HG03558 (cell line): ENCODE measurements around the gene CEP76.

Source experiments
- ATAC-seq: cut with Tn5 transposase; IDR thresholded peaks from one replicate; pipeline ENCODE4 v1.9.1; 2021; ENCODE audit warnings: moderate number of reproducible peaks; ENCODE audit not compliant: unreplicated experiment; ENCODE audit errors: extremely low read depth

The CEP76 gene

GRCh38 chr18:12711446-12711845, 8.9 kb upstream of the CEP76 start:
- no peak for ATAC-seq

- no peak for ATAC-seq
Measured at GRCh38 chr18:12703664-12704063, 1.1 kb upstream of the CEP76 start.

DNA sequence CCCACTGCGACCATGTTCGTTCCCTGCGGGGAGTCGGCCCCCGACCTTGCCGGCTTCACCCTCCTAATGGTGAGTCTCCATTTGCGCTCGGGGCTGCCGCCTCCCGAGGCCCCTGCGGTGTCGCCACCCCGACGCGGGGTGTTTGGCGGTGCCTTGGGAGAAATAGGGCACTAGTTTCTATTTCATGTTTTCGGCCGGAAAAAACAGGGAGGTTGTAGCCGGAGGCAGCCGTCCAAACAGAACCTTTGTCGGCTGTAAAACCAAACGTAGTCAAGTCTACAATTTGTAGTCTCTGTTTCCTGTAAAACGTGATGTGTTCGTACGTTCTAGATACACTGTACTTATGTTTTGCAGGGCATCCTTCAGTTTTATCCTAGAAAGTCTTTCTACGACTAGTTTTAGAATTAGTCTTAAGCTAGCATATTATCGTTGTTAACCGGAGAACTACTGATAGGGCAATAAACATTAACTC, 609 bp upstream of the CEP76 start:
- no peak for ATAC-seq

DNA sequence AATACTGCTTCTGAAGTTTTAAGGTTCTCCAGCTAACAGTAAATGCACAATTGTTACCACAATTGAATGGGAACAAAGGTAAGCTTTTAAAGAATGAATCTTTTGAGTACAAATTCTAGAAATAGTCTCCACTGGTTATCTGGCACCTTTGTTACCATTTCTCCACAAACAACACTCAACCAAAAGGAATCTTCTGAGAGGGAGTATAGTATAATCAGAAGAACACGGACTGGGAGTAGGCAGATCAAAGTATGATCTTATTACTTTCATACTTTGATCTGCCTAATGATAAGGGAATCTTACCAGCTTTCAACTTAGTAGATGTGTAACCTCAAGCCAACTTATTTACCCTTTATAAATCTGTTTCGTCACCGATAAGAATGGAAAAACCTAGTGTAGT, 1.4 kb downstream of the CEP76 start:
- ATAC-seq, result no peak

DNA sequence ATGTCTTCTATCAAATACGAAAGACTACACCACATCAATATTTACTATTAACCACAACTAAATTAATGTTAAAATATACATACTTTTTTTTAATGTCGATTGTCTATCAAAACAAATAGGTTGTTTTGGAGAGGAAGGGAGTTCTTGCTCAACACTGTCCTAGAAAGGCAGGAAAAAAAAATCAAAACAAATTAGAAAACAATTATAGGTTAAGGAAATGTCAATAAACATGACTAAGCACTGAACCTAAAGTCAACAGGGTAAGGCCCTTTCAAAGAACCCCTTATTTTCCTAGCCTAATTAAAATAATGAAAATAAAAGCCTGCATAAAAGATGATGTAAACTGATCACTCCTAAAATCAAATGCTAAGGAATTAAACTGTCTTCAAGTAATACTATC, 2.8 kb downstream of the CEP76 start:
- ATAC-seq, result no peak

GRCh38 chr18:12694032-12694431, 8.5 kb downstream of the CEP76 start:
- no peak for ATAC-seq

GRCh38 chr18:12692206-12692605, 10.3 kb downstream of the CEP76 start:
- ATAC-seq, result no peak

GRCh38 chr18:12689256-12689850, 13.2 kb downstream of the CEP76 start:
- ATAC-seq, result no peak

DNA sequence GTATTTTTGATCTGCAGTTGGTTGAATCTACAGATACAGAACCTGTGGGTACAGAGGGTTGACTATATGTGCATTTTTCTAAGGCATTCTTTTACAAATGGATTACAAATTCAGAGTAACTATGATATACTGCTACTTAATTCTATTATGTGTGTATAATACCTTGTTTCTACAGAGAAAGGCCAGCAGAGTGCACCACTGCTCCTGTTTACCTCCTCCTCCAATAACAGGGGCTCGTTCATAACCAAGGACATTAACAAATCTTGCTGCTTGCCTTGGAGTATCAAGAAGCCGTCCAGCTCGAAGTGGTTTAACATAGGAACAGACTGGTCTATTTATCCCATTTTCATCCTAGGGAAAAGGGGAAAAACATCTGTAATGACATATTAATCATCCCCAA, 16.4 kb downstream of the CEP76 start:
- ATAC-seq, result no peak

GRCh38 chr18:12679183-12679786, 23.2 kb downstream of the CEP76 start:
- ATAC-seq, result no peak

GRCh38 chr18:12668041-12668440, 34.5 kb downstream of the CEP76 start:
- no peak for ATAC-seq

- ATAC-seq, result no peak
Measured at GRCh38 chr18:12659904-12660605, 42.5 kb downstream of the CEP76 start.

GRCh38 chr18:12658426-12659138, 43.9 kb downstream of the CEP76 start:
- ATAC-seq, result no peak

- peak; percentile 35 for ATAC-seq
Measured at GRCh38 chr18:12657684-12658425, 44.7 kb downstream of the CEP76 start, which contains the start of gene SPIRE1. Gene SPIRE1, minus strand, starts transcription at chr18:12658107. Its CDS starts 241 bp downstream, at chr18:12657866.

DNA sequence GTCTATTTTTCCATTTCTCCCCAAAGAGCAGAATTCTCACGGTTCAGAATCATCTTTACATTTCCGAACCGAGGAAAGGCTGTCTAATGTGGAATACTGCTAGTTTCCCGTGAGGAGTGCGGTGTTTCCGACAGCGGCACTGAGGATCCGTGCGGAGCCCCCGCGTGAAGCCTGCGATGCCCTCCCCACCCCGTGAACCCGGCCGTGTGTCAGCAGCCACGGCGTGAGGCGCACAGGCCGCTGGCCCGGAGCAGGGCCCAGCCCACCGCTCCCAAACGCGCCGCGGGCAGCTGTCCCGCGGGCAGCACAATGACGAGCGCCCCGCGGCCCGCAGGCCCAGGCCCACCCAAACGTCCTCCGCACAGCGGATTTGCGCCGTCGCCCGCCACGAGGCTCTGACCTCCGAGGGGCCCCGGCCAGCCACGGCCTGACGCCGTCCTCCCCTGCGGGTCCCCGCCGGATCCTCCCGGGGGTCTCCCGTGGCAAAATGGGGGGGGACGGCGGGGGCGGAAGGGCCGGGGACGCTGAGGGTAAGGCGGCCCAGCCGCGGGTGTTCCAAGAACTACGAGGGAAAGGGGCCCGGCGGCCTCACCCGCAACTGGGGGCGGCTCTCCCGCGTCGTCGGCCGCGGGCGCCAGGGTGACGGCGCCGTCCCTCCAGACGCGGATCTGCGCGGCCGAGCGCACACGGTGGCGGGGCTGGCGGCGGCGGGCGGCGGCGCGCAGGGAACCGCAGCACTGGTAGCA, 45.4 kb downstream of the CEP76 start:
- ATAC-seq, result peak; percentile 19

DNA sequence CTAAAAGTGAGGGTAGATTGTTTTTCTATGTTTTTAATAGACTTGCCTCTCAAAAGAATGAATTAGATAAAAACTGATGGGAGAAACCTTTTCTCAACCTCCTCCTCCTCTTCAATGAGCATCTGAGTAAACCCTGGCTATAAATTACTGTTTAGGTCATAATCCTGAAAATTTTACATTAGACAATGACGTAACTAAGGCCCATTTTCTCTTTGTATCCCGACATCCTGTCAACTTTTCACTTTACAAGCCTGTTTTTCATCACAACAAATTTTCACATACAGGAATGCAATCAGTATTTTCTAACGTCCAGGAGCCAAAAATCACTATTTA, 46.0 kb downstream of the CEP76 start:
- no peak for ATAC-seq

DNA sequence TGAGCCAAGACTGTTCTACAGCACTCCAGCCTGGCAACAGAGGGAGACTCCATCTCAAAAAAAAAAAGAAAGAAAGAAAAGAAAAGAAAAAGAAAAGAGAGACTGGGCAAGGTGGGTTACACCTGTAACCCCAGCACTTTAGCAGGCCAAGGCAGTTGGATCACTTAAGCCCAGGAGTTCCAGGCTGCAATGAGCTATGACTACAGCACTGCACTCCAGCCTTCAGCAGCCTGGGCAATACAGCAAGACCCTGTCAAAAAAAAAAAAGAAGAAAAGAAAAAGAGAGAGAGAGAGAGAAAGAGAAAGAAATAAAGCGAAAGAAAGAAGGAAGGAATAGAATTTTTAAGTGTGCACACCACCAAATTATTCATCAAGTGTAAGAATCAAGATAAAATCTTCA, 47.6 kb downstream of the CEP76 start:
- ATAC-seq, result no peak

DNA sequence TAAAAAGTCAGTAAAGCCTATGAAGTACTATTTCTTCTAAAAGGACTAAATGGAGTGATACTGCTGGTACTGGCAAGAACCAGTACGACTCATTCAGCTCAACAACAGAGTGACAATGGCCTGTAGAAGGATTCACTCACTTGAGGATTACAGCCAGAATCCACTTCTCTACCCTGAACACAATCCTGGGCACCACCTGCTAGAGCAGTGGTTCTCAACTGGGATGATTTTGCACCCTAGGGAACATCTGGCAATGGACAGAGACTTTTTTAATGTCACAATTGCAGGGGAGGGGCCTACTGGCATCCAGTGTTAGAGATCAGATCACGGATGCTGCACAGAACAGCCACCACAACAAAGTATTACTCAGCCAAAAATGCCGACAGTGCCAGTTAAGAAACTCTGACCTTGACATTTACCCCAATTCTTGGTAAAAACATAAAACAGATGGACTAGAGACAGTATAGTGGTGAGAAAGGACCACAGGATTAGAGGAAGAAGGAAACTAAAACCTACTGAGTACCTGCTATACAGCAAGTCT, 49.6 kb downstream of the CEP76 start:
- ATAC-seq, result no peak

DNA sequence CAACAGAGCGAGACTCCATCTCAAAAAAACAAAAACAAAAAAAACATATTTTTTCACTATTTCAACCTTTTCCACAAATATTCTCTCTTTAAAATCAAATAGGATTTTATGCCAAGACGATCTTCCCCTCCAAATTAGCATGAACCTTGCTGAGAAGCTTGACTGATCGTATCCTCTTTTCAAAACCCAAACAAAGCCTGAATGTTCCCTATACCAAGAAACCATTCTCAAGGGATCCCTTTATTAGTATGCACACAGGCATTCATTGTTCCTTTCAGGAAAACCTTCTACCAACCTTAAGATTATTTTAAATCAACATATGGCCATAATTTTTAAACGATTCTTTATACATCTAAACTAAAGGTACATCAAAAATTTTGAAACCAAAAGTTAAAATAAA, 50.9 kb downstream of the CEP76 start:
- no peak for ATAC-seq
